H1 (cell line): Measurements from ENCODE around the gene KIAA1755.

ENCODE experiments used
- CTCF ChIP-seq, 3 experiments: IDR thresholded peaks; 1 replicate in 2 of 3; 2 replicates in 1 of 3; pipeline versions ENCODE4 v1.5.1 to v1.6.1; 2011; ENCODE audit warnings: low read length in 3 of 3, mild to moderate bottlenecking in 3 of 3, inconsistent platforms in 2 of 3, low read depth in 1 of 3, moderate library complexity in 1 of 3; ENCODE audit not compliant: insufficient read depth in 1 of 3; ENCODE audit errors: control extremely low read depth in 1 of 3
- JUN ChIP-seq: IDR thresholded peaks from 2 replicates; pipeline ENCODE4 v1.6.1; 2011; ENCODE audit warnings: low read depth, mild to moderate bottlenecking, improper control_type of control experiment, low read length
- MAFK ChIP-seq: IDR thresholded peaks from 2 replicates; pipeline ENCODE4 v1.6.1; 2012; ENCODE audit warnings: low read depth, mild to moderate bottlenecking, improper control_type of control experiment, low read length
- POLR2A ChIP-seq, 2 experiments: IDR thresholded peaks; 1 replicate in 1 of 2; 2 replicates in 1 of 2; pipeline ENCODE4 v1.6.1; 2011; ENCODE audit warnings: low read depth in 2 of 2, low read length in 2 of 2, mild to moderate bottlenecking in 2 of 2; ENCODE audit errors: control extremely low read depth in 1 of 2
- SP1 ChIP-seq: IDR thresholded peaks from 2 replicates; pipeline ENCODE4 v1.6.1; 2011; ENCODE audit warnings: low read depth, low read length
- TAF1 ChIP-seq: IDR thresholded peaks from 2 replicates; pipeline ENCODE4 v1.6.1; 2011; ENCODE audit warnings: mild to moderate bottlenecking, low read depth, low read length

GRCh38 chr20:38231531-38232121, 28.9 kb downstream of the KIAA1755 start:
- TF ChIP-seq CTCF (IDR thresholded peaks at IDR 0.05; ENCODE audit: control extremely low read depth in 1 of 3, insufficient read depth in 1 of 3, low read depth in 1 of 3, low read length in 3 of 3): no peak
- no peak for TF ChIP-seq TAF1
- no peak for TF ChIP-seq JUN
- TF ChIP-seq POLR2A (IDR thresholded peaks at IDR 0.05; ENCODE audit: control extremely low read depth in 1 of 2, low read depth in 2 of 2, low read length in 2 of 2): no peak
- no peak for TF ChIP-seq SP1
- no peak for TF ChIP-seq MAFK
